C4-2B (cell line): ENCODE measurements around the gene SFXN1.

Source experiments
- ZFX ChIP-seq: fragments of 450-650 bp; IDR thresholded peaks from 2 replicates; pipeline ENCODE4 v1.6.1; 2017
- TF ChIP-seq, protein P1 (sequence below): fragments of 450-650 bp; conservative IDR thresholded peaks from 2 replicates; pipeline ENCODE4 v1.5.1; 2017; ENCODE audit warnings: mild to moderate bottlenecking

DNA sequence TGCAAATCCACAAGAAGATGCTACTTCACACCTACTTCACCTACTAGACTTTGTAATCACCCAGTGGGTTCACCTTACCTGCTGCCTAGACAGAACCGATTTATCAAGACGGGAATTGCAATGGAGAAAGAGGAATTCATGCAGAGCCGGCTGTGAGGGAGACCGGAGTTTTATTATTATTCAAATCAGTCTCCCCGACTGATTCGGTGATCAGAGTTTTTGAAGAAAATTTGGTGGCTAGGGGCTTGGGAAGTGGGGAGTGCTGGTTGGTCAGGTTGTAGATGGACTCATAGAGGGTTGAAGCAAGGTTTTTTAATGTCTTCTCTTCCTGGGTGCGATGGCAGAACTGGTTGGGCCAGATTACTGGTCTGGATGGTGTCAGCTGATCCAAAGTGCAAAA lies 23.4 kb downstream of the SFXN1 start:
- TF ChIP-seq, protein P1, sequence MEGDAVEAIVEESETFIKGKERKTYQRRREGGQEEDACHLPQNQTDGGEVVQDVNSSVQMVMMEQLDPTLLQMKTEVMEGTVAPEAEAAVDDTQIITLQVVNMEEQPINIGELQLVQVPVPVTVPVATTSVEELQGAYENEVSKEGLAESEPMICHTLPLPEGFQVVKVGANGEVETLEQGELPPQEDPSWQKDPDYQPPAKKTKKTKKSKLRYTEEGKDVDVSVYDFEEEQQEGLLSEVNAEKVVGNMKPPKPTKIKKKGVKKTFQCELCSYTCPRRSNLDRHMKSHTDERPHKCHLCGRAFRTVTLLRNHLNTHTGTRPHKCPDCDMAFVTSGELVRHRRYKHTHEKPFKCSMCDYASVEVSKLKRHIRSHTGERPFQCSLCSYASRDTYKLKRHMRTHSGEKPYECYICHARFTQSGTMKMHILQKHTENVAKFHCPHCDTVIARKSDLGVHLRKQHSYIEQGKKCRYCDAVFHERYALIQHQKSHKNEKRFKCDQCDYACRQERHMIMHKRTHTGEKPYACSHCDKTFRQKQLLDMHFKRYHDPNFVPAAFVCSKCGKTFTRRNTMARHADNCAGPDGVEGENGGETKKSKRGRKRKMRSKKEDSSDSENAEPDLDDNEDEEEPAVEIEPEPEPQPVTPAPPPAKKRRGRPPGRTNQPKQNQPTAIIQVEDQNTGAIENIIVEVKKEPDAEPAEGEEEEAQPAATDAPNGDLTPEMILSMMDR = no peak
- no peak for TF ChIP-seq ZFX
